Duodenal mucosa (tissue), 2 donors: ENCODE data around the gene SIK1.
"Not testable (repeated sequence)": the region's sequence is repeated elsewhere in the genome, so short reads cannot be mapped to it uniquely, and the experiment has no call there.

Source experiments
- H3K27ac ChIP-seq: one replicate; pipeline ENCODE4 v1.7.0; 2013; ENCODE audit warnings: low read depth, low read length
- H3K27me3 ChIP-seq, 2 donors: one replicate each; pipeline ENCODE4 v1.7.0; 2013; ENCODE audit warnings: low read length in 2 of 2, control low read depth in 1 of 2; ENCODE audit not compliant: insufficient read depth in 2 of 2, control insufficient read depth in 1 of 2
- H3K36me3 ChIP-seq, 2 donors: one replicate each; pipeline ENCODE4 v1.7.0; 2013; ENCODE audit warnings: low read length in 2 of 2, control low read depth in 1 of 2; ENCODE audit not compliant: insufficient read depth in 2 of 2, control insufficient read depth in 1 of 2
- H3K4me1 ChIP-seq, 2 donors: one replicate each; pipeline ENCODE4 v1.7.0; 2013; ENCODE audit warnings: low read length in 2 of 2, control low read depth in 1 of 2; ENCODE audit not compliant: insufficient read depth in 2 of 2, control insufficient read depth in 1 of 2
- H3K4me3 ChIP-seq, 2 donors: one replicate each; pipeline ENCODE4 v1.7.0; 2013; ENCODE audit warnings: low read length in 2 of 2, low read depth in 1 of 2
- H3K9ac ChIP-seq, 2 donors: one replicate each; pipeline ENCODE4 v1.7.0; 2013; ENCODE audit warnings: low read length in 2 of 2, low read depth in 1 of 2
- H3K9me3 ChIP-seq, 2 donors: one replicate each; pipeline ENCODE4 v1.7.0; 2013; ENCODE audit warnings: low read length in 2 of 2, control low read depth in 1 of 2; ENCODE audit not compliant: control insufficient read depth in 1 of 2

The SIK1 gene

DNA sequence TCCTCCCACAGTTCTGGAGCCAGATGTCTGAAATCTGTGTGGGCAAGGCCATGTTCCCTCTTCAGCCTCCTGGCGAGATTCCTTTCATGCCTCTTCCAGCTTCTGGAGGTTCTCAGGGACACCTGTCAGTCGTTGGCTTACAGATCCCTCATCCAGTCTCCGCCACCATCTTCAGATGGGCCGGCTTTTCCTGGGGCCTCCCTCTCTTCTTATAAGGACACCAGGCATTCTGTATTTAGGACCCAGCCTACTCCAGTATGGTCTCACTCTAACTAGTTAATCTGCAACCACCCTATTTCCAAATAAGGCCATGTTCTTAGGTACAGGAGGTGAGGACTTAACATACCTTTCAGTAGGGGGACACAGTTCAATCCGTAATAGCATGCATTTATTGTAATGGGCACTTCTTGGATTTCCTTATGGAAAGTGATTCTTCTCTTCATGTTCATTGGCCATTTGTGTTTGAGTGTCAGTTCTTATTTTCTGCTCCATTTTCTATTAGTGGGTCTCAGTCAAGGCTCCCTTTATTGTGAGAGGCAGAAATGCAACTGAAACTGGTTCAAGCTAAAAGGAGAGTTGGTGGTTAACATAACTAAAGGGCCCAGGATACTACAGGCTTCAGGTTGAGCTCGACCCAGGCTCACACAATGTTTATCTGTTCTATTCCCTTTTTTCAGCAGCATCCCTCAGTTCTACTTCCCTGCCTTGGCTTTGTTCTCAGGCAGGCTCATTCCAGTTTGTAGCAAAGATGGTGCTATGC is 12.6 kb upstream of the SIK1 start:
- H3K36me3 ChIP-seq, H3K9me3 ChIP-seq, H3K4me1 ChIP-seq, H3K27me3 ChIP-seq, H3K27ac ChIP-seq, H3K9ac ChIP-seq, H3K4me3 ChIP-seq: not testable (repeated sequence)

DNA sequence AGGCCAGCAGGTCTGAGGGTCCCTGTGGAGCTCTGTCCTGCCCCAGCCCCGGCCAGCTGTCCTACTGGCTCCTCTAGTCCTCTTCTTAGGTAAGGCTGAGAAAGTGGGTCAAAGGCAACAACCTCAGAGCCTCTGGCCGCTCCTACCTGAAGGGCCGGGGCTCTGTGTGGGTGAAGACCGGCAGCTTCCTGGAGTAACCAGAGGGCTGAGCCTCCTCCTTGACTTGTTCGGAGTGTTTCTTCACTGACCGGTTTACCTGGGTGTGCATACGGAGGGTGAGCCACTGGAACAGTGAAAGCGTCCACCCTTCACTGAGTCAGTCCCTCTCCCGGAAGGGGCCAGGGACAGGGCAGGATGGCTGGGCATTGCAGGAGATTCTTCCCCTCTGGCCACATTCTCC is 9.3 kb upstream of the SIK1 start:
- not testable (repeated sequence) for H3K4me3 ChIP-seq, H3K36me3 ChIP-seq, H3K4me1 ChIP-seq, H3K9me3 ChIP-seq, H3K27ac ChIP-seq, H3K27me3 ChIP-seq, H3K9ac ChIP-seq

DNA sequence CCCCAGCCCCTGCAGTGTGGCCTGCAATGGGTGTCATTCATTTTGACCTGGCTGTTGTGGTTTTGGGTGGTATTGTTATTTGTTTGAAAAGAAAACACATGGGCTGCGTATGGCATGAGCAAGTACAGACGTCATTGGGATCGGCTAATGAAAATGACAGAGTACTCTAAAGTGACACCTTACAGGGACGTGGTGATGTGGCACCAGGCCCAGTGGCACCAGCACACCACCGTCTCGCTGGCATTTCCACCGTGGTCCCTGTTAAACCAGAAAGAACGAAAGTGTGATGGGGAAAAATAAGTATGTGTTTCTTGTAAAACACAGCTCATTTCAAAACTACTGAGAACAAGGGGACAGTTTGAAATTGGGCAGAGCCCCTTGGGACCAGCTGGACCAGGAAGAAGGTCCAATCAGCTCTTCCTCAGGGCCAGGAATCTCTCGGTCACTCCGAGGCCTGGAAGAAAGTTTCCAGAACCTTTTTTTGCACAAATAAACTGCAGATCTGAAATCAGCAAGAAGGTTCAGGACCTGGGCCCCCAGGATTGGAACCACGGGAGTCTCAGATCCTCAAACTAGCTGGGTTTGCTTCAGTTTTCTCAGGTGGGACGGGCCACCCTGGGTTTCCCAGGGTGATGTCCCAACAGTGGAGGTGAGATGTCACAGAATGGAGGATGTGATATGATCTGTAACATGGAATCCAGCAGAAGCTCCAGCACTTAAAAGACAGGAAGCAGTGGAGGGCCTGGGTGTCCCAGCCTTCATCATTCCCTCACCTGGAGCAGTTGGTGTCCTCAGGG is 6.6 kb upstream of the SIK1 start:
- not testable (repeated sequence) for H3K4me1 ChIP-seq, H3K9me3 ChIP-seq, H3K9ac ChIP-seq, H3K27me3 ChIP-seq, H3K4me3 ChIP-seq, H3K27ac ChIP-seq, H3K36me3 ChIP-seq

GRCh38 chr21:43430830-43431416 is 4.0 kb upstream of the SIK1 start:
- H3K27ac ChIP-seq, H3K4me3 ChIP-seq, H3K9me3 ChIP-seq, H3K4me1 ChIP-seq, H3K9ac ChIP-seq, H3K36me3 ChIP-seq, H3K27me3 ChIP-seq: not testable (repeated sequence)

GRCh38 chr21:43428964-43429363 is 2.0 kb upstream of the SIK1 start:
- not testable (repeated sequence) for H3K4me1 ChIP-seq, H3K27me3 ChIP-seq, H3K9me3 ChIP-seq, H3K36me3 ChIP-seq, H3K27ac ChIP-seq, H3K9ac ChIP-seq, H3K4me3 ChIP-seq

DNA sequence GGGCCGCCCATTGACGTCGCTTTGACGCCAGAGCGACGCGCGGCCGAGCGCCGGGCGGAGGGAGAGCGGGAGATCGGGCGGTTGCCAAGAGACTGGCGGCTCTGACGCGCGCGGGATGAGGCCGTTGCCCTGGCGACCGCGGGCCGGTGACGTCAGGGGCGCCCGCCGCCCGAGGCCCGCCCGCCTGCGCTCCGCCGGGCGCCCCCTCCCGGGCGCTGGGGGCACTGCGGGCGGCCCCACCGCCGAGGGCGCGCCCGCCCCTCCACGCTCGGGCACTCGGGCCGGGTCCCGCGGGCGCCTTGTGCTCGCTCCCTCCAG is 270 bp upstream of the SIK1 start:
- not testable (repeated sequence) for H3K4me3 ChIP-seq, H3K27me3 ChIP-seq, H3K36me3 ChIP-seq, H3K9me3 ChIP-seq, H3K4me1 ChIP-seq, H3K27ac ChIP-seq, H3K9ac ChIP-seq

- H3K4me1 ChIP-seq, H3K9me3 ChIP-seq, H3K4me3 ChIP-seq, H3K27ac ChIP-seq, H3K9ac ChIP-seq, H3K36me3 ChIP-seq, H3K27me3 ChIP-seq: not testable (repeated sequence)
Measured at GRCh38 chr21:43426004-43426403, 927 bp downstream of the SIK1 start.

GRCh38 chr21:43419475-43419874 is 7.5 kb downstream of the SIK1 start:
- H3K27ac ChIP-seq, H3K4me3 ChIP-seq, H3K4me1 ChIP-seq, H3K9ac ChIP-seq, H3K27me3 ChIP-seq, H3K36me3 ChIP-seq, H3K9me3 ChIP-seq: not testable (repeated sequence)

GRCh38 chr21:43414576-43414975 is 12.4 kb downstream of the SIK1 start:
- H3K27ac ChIP-seq, H3K4me3 ChIP-seq, H3K9ac ChIP-seq, H3K36me3 ChIP-seq, H3K9me3 ChIP-seq, H3K27me3 ChIP-seq, H3K4me1 ChIP-seq: not testable (repeated sequence)

GRCh38 chr21:43412020-43412788 is 14.7 kb downstream of the SIK1 start:
- not testable (repeated sequence) for H3K36me3 ChIP-seq, H3K9ac ChIP-seq, H3K9me3 ChIP-seq, H3K27ac ChIP-seq, H3K27me3 ChIP-seq, H3K4me1 ChIP-seq, H3K4me3 ChIP-seq
